Astrocyte of the hippocampus (primary cell): ENCODE measurements around the gene RAB40C.

Source experiments
- DNase-seq: peaks from one replicate; pipeline ENCODE4 v3.0.0; 2011; ENCODE audit warnings: low read depth, low spot score

Gene RAB40C

GRCh38 chr16:575354-576196, 14.3 kb upstream of the RAB40C start:
- DNase-seq: no peak

DNA sequence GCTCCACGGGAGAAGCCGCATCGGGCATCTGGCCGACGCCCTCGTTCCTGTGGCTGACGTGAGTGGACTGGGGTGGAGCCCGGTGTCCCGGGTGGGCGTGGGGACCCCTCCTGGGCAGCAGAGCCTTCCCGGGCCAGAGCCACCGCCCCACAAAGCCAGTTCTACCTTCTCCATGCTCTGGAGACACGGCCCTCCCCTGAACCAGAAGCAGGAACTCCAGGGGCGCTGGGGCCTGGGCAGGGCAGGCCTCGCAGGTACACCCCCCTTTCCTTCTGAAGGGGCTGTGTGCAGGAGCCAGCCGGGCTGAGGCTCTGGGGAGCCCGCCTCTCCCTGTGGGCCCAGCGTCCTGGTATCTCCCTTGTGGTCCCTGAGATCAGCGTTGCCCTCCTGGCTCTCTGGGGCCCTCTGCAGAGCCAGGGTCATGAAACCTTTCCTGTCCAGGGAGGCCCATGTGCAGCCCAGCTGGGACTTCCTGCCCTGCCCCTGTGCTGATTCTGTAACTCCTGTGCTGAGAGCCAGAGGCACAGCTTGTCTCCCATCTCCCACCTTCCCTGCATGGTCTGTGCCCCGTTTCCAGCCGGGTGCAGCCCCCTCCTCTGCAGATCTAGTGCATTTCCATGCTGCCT, 13.6 kb upstream of the RAB40C start:
- DNase-seq: no peak

DNA sequence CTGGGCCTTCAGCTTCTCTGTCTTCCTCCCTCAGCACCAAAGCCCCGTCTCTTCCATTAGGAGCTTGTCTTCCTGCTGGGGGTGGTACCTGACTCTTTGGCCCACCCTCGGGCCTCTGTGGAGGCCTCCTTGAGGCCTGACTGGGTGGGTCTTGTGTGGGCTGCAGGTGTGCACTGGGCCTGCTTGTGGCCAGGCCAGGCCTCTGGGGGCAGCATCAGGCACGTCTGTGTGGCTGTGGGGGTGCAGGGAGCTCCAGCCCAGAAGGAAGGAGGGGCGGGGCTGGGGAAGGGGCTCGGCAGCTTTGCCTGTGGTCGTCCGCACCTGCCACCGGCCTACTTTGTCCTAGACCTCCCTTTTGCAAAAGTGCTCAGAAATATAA, 13.1 kb upstream of the RAB40C start:
- no peak for DNase-seq

DNA sequence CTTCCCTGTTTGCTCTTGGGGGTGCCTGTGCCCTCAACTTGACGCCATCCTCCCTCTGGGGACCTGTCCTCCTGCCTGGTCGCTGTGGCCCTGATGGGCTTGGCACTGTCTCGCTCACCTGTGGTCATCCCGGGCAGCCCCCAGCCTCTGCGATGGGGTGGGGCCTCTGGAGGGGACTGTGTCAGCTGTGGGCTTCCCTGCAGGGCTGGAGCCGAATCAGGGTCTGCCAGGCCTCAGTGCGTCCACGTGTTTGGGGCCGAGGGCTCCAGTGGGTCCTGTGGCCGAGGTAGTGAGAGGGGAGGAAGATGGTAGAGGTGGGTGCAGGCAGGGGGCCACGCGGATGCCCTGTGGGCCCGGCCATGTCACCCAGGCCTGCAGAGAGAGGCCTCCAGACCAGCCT, 12.1 kb upstream of the RAB40C start:
- DNase-seq: no peak

- no peak for DNase-seq
These were observed 11.5 kb upstream of the RAB40C start for GRCh38 chr16:578232-578869.

DNA sequence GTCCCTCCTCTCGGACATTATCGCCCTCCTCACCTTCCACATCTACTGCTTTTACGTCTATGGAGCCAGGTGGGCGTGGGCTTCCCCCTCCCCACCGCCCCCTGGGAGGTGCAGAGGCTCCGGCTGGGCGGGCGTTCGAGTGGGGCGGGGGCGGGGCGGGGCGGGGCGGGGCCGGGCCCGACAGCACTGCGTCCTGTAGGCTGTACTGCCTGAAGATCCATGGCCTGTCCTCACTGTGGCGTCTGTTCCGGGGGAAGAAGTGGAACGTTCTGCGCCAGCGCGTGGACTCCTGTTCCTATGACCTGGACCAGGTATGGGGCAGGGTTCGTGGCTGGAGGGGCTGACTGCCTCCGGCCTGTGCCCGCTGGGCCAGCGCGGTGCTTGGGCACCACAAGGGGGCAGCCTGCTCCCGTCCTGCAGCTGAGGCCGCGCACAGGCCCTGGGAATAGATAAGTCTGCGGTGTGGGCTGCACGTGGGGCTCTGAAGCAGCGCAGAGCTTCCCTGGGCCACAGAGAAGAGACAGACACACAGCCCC, 10.9 kb upstream of the RAB40C start:
- peak; percentile 84 for DNase-seq

- no peak for DNase-seq
These were observed 9.5 kb upstream of the RAB40C start for GRCh38 chr16:580141-580945.

DNA sequence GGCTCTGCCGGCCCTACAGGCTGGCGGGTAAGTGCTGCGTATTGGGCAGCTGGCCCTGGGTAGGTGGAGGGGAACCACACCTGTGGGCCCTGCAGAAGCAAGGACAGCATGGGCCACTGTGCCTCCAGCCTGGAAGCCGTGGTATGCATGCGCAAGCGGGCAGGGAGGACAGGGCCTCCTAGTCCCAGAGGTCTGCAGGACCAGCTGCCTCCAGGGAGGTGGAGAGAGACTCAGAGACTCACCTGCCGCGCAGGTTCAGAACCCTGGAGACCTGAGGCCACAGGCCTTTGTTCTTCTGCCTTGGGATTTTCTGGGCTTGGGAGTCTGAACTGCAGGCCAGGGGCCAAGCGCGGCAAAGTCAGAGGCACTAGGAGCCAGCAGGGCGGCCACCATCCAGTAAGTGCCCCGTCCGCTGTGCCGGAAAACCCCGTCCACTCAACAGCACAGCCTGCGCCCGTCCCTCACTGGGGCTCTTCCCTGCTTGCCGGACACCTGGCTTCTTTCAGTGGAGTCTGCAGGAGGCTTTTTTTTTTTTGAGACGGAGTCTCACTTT, 8.8 kb upstream of the RAB40C start:
- DNase-seq: no peak

DNA sequence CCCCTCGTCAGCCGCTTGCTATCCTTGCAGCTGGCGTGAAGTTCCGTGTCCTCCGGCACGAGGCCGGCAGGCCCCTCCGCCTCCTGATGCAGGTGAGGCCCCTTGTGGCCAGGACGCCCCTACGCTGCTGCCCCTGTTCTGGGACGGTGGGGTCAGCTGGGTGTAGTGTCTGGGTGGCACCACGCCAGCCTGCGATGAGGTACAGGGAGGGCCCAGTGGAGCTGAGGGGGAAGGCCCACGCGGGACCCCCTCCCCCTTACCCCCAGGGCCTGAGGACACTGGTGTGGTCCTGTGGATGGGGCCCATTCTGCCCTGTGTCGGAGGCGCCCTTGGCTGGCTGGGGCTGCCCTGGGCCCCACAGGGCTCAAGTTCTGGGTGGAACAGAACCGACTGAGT, 7.7 kb upstream of the RAB40C start:
- no peak for DNase-seq

- DNase-seq: no peak
These were observed 7.1 kb upstream of the RAB40C start for GRCh38 chr16:582614-583331.

DNA sequence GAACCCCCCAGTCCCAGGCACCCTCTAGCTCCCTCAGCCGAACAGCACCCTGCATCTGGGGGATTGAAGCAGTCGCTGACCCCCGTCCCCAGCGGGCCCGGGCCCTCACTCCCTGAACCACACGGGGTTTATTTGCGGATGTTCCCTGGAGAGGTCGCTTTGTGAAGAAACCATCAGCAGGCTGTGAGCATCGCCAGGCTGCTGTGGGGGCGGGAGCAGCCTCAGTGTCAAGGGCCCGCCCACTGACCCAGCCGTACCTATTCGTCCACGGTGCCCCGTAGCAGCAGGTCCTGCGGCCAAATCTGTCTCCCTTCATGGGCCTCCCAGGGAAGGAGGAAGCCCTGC, 6.4 kb upstream of the RAB40C start:
- DNase-seq: no peak

GRCh38 chr16:583815-584591, 5.9 kb upstream of the RAB40C start:
- DNase-seq: no peak

GRCh38 chr16:585351-585750, 4.5 kb upstream of the RAB40C start:
- DNase-seq: no peak

DNA sequence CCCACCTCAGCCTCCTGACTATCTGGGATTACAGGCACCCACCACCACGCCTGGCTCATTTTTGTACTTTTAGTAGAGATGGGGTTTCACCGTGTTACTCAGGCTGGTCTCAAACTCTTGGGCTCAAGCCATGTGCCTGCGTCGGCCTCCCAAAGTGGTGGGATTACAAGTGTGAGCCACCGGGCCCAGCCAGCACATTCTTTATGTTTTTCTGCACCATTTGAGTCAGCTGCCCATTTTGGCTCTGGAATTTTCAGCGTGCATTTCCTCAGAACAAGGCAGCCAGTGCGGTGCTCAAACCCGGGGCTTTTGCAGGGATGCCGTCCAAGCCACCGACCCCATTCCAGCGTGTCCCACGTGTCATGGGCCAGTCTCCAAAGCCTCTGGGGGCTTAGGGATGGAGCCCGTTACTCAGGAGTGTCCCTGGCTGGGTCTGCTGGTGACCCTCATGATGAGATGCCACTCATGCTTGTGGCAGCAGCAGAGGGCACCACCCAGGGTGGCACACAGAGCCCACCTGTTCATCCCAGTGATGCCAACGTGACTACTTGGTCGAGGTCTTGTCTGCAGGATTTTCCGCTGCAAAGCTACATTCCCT, 3.7 kb upstream of the RAB40C start:
- peak; percentile 81 for DNase-seq

GRCh38 chr16:586645-587590, 2.9 kb upstream of the RAB40C start:
- no peak for DNase-seq

GRCh38 chr16:588639-588888, 1.3 kb upstream of the RAB40C start:
- DNase-seq: peak; percentile 76

DNA sequence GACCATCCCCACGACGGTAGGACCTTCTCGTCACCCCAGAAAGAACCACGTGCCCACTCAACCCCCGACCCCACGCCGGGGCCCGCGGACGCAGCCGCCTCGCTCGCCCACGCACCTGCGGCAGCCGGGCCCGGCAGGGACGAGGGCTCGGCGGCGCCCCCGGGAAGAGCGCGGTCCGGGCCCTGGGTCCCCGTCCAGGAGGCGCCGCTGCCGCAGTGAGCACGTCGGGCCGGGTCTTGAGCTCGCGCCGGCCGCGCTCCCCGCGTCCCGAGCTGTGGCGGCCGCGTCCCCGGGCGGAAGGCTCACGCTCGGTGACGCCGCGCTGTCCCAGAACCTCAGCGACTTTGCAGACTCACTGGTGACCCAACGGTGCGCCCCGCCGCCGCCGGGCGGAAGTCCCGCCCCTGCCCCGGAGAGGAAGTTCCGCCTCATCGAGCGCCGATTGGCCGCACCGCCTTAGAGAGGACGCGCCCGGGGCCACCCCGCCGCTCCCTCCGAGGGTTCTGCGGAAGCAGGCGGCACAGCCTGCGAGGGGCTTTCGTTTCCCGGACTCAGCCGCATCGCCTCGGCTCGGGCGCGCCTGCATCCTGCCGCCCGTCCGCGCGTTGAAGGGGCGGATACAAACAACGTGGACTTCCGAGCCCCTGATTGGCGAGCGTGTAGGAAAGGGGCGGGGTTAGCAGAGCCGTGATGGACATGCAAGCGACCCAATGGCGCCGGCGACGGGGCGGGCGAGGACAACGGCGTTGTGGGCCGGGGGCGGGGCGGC, 793 bp upstream of the RAB40C start:
- DNase-seq: peak; percentile 98

GRCh38 chr16:590188-590814, 435 bp downstream of the RAB40C start:
- peak; percentile 82 for DNase-seq
